Vagina (tissue), 2 donors: Measurements from ENCODE around the gene CCT4. TPM values are rescaled to one million over a fixed set of nuclear protein-coding genes. Genes with fewer than 3 reads are reported as not detected.

ENCODE experiments used
- DNase-seq, 2 donors: peaks; one replicate each; pipeline ENCODE4 v3.0.0-alpha.2; 2017; ENCODE audit errors: extremely low spot score in 2 of 2
- H3K27ac ChIP-seq: fragments of 200-600 bp; sonication (generic); one replicate; pipeline ENCODE4 v1.5.1; 2019
- H3K27me3 ChIP-seq: fragments of 200-600 bp; sonication (generic); one replicate; pipeline ENCODE4 v1.5.1; 2019
- H3K36me3 ChIP-seq, 2 donors: fragments of 200-600 bp; sonication (generic); one replicate each; pipeline ENCODE4 v1.5.1; 2017 to 2019
- H3K4me1 ChIP-seq: fragments of 200-600 bp; sonication (generic); one replicate; pipeline ENCODE4 v1.5.1; 2019
- H3K4me3 ChIP-seq, 2 donors: fragments of 200-600 bp; sonication (generic); 1 replicate in 1 of 2; 2 replicates in 1 of 2; pipeline ENCODE4 v1.5.1; 2016 to 2019
- H3K9me3 ChIP-seq: fragments of 200-600 bp; sonication (generic); one replicate; pipeline ENCODE4 v1.5.1; 2019
- CTCF ChIP-seq, 3 experiments: fragments of 450-650 bp in 2 of 3; fragments of 200-600 bp in 1 of 3; sonication (generic) in 1 of 3; IDR thresholded peaks; one replicate each; pipeline ENCODE4 v1.5.1; 2017 to 2019; ENCODE audit warnings: antibody characterized with exemption in 3 of 3, mild to moderate bottlenecking in 2 of 3, moderate library complexity in 2 of 3
- POLR2A ChIP-seq, 2 donors: fragments of 450-650 bp; IDR thresholded peaks; one replicate each; pipeline ENCODE4 v1.6.1; 2017; ENCODE audit warnings: antibody characterized with exemption in 2 of 2, mild to moderate bottlenecking in 2 of 2, moderate library complexity in 2 of 2
- POLR2AphosphoS5 ChIP-seq, 2 donors: sonication (generic); formaldehyde crosslinking; IDR thresholded peaks; one replicate each; pipeline ENCODE4 v1.9.0; 2017; ENCODE audit warnings: antibody characterized with exemption in 2 of 2, mild to moderate bottlenecking in 2 of 2, low read depth in 1 of 2; ENCODE audit not compliant: insufficient read depth in 1 of 2
- intact Hi-C: fragments of 100-400 bp; cut with DNase I; formaldehyde crosslinking; loops from one replicate; pipeline ENCODE4 v1.15.1; 2023
- total RNA-seq: library from RNA; depleted of rRNA; stranded (reverse); fragments of >200 nt; gene quantifications from one replicate; pipeline ENCODE4 v1.2.3, GENCODE V29; 2016

CCT4 gene
- total RNA-seq, 1 donor from 2014 or later: 72.7 TPM

- intact Hi-C loops: no loop called here
Measured at GRCh38 chr2:61845320-61845719, 43.1 kb downstream of the CCT4 start.

GRCh38 chr2:61841286-61841685 lies 47.2 kb downstream of the CCT4 start:
- intact Hi-C loops: no loop called here
- Histone ChIP-seq H3K27ac (no peak overlapping the region), H3K9me3 (no peaks in the 10 kb centered on the region), H3K4me1 (no peaks in the 10 kb centered on the region), H3K4me3 (no peak overlapping the region), H3K36me3 (peaks cover 0 to 5% of the 10 kb centered on the region in 2 donors), H3K27me3 (no peaks in the 10 kb centered on the region)
- no peak for DNase-seq
- TF ChIP-seq CTCF (IDR thresholded peaks at IDR 0.05) (no peak), POLR2A (IDR thresholded peaks at IDR 0.05) (no peak), POLR2AphosphoS5 (IDR thresholded peaks at IDR 0.05; ENCODE audit: insufficient read depth in 1 of 2, low read depth in 1 of 2) (no peak)

More at GRCh38 chr2:61845320-61845719, 43.1 kb downstream of the CCT4 start:
- no peak overlapping the region for H3K4me3 ChIP-seq
- H3K9me3 ChIP-seq: no peaks in the 10 kb centered on the region
- TF ChIP-seq POLR2A (IDR thresholded peaks at IDR 0.05) (no peak), CTCF (IDR thresholded peaks at IDR 0.05) (no peak), POLR2AphosphoS5 (IDR thresholded peaks at IDR 0.05; ENCODE audit: insufficient read depth in 1 of 2, low read depth in 1 of 2) (no peak)
- H3K27me3 ChIP-seq: no peaks in the 10 kb centered on the region
- H3K4me1 ChIP-seq: no peaks in the 10 kb centered on the region
- DNase-seq: no peak
- no peaks in the 10 kb centered on the region for H3K36me3 ChIP-seq
- no peak overlapping the region for H3K27ac ChIP-seq

GRCh38 chr2:61834893-61835292 lies 53.6 kb downstream of the CCT4 start:
- Histone ChIP-seq H3K9me3 (no peaks in the 10 kb centered on the region), H3K4me1 (no peaks in the 10 kb centered on the region), H3K4me3 (no peak overlapping the region), H3K27ac (no peak overlapping the region), H3K36me3 (peaks cover 0 to 15% of the 10 kb centered on the region in 2 donors), H3K27me3 (no peaks in the 10 kb centered on the region)
- intact Hi-C loops: no loop called here
- TF ChIP-seq CTCF (IDR thresholded peaks at IDR 0.05) (no peak), POLR2A (IDR thresholded peaks at IDR 0.05) (no peak), POLR2AphosphoS5 (IDR thresholded peaks at IDR 0.05; ENCODE audit: insufficient read depth in 1 of 2, low read depth in 1 of 2) (no peak)
- DNase-seq: no peak

GRCh38 chr2:61833971-61834370 lies 54.5 kb downstream of the CCT4 start:
- no peak overlapping the region for H3K4me3 ChIP-seq
- no peak for TF ChIP-seq POLR2AphosphoS5 (IDR thresholded peaks at IDR 0.05; ENCODE audit: insufficient read depth in 1 of 2, low read depth in 1 of 2)
- no peak for TF ChIP-seq POLR2A (IDR thresholded peaks at IDR 0.05)
- no peak for TF ChIP-seq CTCF (IDR thresholded peaks at IDR 0.05)

GRCh38 chr2:61832183-61832841 lies 56.1 kb downstream of the CCT4 start:
- Histone ChIP-seq H3K27me3 (no peaks in the 10 kb centered on the region), H3K36me3 (peaks cover 0 to 9% of the 10 kb centered on the region in 2 donors), H3K4me1 (no peaks in the 10 kb centered on the region), H3K27ac (no peak overlapping the region), H3K9me3 (no peaks in the 10 kb centered on the region), H3K4me3 (no peak overlapping the region)
- no peak for DNase-seq
- intact Hi-C loops: no loop called here
- TF ChIP-seq CTCF (IDR thresholded peaks at IDR 0.05): no peak
- TF ChIP-seq POLR2AphosphoS5 (IDR thresholded peaks at IDR 0.05; ENCODE audit: insufficient read depth in 1 of 2, low read depth in 1 of 2): no peak
- TF ChIP-seq POLR2A (IDR thresholded peaks at IDR 0.05): no peak

More at GRCh38 chr2:61833971-61834370, 54.5 kb downstream of the CCT4 start:
- DNase-seq: no peak
- peaks cover 0 to 9% of the 10 kb centered on the region in 2 donors for H3K36me3 ChIP-seq
- H3K9me3 ChIP-seq: no peaks in the 10 kb centered on the region
- no peaks in the 10 kb centered on the region for H3K4me1 ChIP-seq
- intact Hi-C loops: no loop called here
- H3K27me3 ChIP-seq: no peaks in the 10 kb centered on the region
- H3K27ac ChIP-seq: no peak overlapping the region
